Heart right ventricle (tissue), 16 donors: ENCODE data around the gene ARIH2. TPM values are rescaled to one million over a fixed set of nuclear protein-coding genes. Genes with fewer than 3 reads are reported as not detected.

Source experiments
- ATAC-seq, 8 donors: fragments of 200-7000 bp; cut with Tn5 transposase; one replicate each; pipeline ENCODE4 v1.9.1; 2020; ENCODE audit warnings: mild to moderate bottlenecking in 8 of 8, moderate library complexity in 8 of 8, moderate number of reproducible peaks in 1 of 8
- DNase-seq, 2 donors: peaks; one replicate each; pipeline ENCODE4 v3.0.0-alpha.2; 2020
- H3K27ac ChIP-seq, 10 donors: fragments of 200-600 bp; sonication (generic) in 2 of 10; one replicate each; pipeline versions ENCODE4 v1.5.0 to v1.8.0; 2020 to 2022; ENCODE audit warnings: mild to moderate bottlenecking in 3 of 10
- H3K27me3 ChIP-seq, 7 donors: fragments of 200-600 bp; one replicate each; pipeline ENCODE4 v1.8.0; 2021 to 2022; ENCODE audit warnings: mild to moderate bottlenecking in 2 of 7
- H3K36me3 ChIP-seq, 9 donors: fragments of 200-600 bp; sonication (generic) in 1 of 9; one replicate each; pipeline versions ENCODE4 v1.5.0 to v1.8.0; 2020 to 2022; ENCODE audit warnings: mild to moderate bottlenecking in 2 of 9
- H3K4me1 ChIP-seq, 9 donors: fragments of 200-600 bp; sonication (generic) in 1 of 9; one replicate each; pipeline versions ENCODE4 v1.5.0 to v1.8.0; 2020 to 2022; ENCODE audit warnings: mild to moderate bottlenecking in 4 of 9
- H3K4me3 ChIP-seq, 10 donors: fragments of 200-600 bp; sonication (generic) in 2 of 10; one replicate each; pipeline versions ENCODE4 v1.5.0 to v1.8.0; 2020 to 2022; ENCODE audit warnings: mild to moderate bottlenecking in 7 of 10, moderate library complexity in 2 of 10
- H3K9me3 ChIP-seq, 11 donors: fragments of 200-600 bp in 10 of 11; sonication (generic) in 2 of 11; one replicate each; pipeline versions ENCODE4 v1.5.0 to v1.8.0; 2013 to 2022; ENCODE audit warnings: mild to moderate bottlenecking in 2 of 11, control low read depth in 1 of 11, moderate library complexity in 1 of 11
- WGBS, 2 donors: extraction: QIAGEN DNeasy Blood & Tissue Kit; methylation state at CpG; one replicate each; pipeline ENCODE4 v1.1.7; 2013; ENCODE audit warnings: inconsistent platforms in 1 of 2; 5-methylcytosine and 5-hydroxymethylcytosine counted together
- intact Hi-C, 10 donors: fragments of 100-400 bp; cut with DNase I; formaldehyde crosslinking; loops; one replicate each; pipeline versions ENCODE4 v1.11.1 to v1.14.2; 2022
- polyA plus RNA-seq, 2 donors: library from polyadenylated mRNA; stranded (reverse); fragments of 200-250 nt; gene quantifications; one replicate each; pipeline ENCODE4 v1.2.3, GENCODE V29; 2013
- total RNA-seq, 10 donors: library from RNA; stranded (reverse); fragmentation: NEBNext Ultra II Directional in 3 of 10; extraction: Animal tissue kit (Norgen Biotek cat#: 25700) in 3 of 10; gene quantifications; one replicate each; pipeline versions ENCODE4 v1.2.1 to v1.2.4, GENCODE V29; 2021 to 2023
- TF ChIP-seq, protein P1 (sequence below), 9 donors: fragments of 200-600 bp; sonication (generic) in 2 of 9; IDR thresholded peaks; one replicate each; pipeline versions ENCODE4 v1.5.0 to v1.8.0; 2021 to 2022; ENCODE audit warnings: antibody characterized with exemption in 9 of 9, mild to moderate bottlenecking in 5 of 9, moderate library complexity in 1 of 9
- donor health status: Arrhythmogenic right ventricular cardiomyopathy.
- donor health status: ischemic (EF 13 %, LVEDD 7.1; RV severe dilation, severe dysfunction).
- donor health status: healthy with polysubstance abuse.
- donor health status: DM: no; HTN: yes; CAD: no.
- donor health status: DM: no; HTN: no; CAD: no.
- donor health status: ischemic (EF 25% LVEDD 6.9; RV normal size, moderate dysfunction).
- donor health status: ischemic (EF 25% LVEDD 5.7; RV mildly dilated, moderate dysfunction).
- donor health status: healthy.
- donor health status: DM: yes; HTN: yes; CAD: no.
- donor health status: Ischemic cardiomyopathy.
- donor health status: ischemic (EF 35%, LVEDD 5.7; RV mildly dilated, moderate dysfunction).
- donor health status: nonischemic (EF 11% LVEDD 7.7; RV severe dilation, severe dysfunction).
- donor health status: DM: yes; HTN: yes; CAD: no.
- donor health status: PGD.
- donor health status: ischemic (EF 29% LVEDD 5.4; RV normal size, mild dysfunction).
- donor health status: nonischemic (EF 23%, LVEDD 6.1; RV moderate dilation, normal function).

The ARIH2 gene
- total and polyA plus RNA-seq, 12 donors, result 41.9 to 177 (median 138) TPM

DNA sequence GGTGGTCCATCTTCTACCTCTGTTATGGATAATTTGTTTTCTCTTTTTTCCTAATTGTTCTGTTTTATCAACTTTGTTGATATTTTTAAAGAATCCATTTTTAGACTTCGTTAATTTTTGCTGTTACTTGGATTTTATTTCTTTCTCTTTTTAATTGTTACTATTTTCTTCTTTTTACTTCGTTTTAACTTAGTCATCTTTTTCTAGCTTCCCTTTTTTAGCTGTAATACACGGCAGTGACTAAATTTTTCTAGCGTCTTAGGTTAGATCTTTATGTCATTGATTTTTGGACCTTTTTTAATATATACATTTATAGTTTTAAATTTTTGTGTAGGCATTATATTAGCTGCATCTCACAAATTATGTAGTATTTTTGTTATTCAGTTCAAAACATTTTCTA lies 33.1 kb downstream of the ARIH2 start:
- TF ChIP-seq, protein P1, sequence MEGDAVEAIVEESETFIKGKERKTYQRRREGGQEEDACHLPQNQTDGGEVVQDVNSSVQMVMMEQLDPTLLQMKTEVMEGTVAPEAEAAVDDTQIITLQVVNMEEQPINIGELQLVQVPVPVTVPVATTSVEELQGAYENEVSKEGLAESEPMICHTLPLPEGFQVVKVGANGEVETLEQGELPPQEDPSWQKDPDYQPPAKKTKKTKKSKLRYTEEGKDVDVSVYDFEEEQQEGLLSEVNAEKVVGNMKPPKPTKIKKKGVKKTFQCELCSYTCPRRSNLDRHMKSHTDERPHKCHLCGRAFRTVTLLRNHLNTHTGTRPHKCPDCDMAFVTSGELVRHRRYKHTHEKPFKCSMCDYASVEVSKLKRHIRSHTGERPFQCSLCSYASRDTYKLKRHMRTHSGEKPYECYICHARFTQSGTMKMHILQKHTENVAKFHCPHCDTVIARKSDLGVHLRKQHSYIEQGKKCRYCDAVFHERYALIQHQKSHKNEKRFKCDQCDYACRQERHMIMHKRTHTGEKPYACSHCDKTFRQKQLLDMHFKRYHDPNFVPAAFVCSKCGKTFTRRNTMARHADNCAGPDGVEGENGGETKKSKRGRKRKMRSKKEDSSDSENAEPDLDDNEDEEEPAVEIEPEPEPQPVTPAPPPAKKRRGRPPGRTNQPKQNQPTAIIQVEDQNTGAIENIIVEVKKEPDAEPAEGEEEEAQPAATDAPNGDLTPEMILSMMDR (IDR thresholded peaks at IDR 0.05), result no peak
- H3K27me3 ChIP-seq, result no peaks in the 10 kb centered on the region
- peaks cover 0 to 39% (median 14%) of the 10 kb centered on the region in 9 donors for H3K4me1 ChIP-seq
- H3K36me3 ChIP-seq, result peaks cover 0 to 38% (median 13%) of the 10 kb centered on the region in 9 donors
- 90 to 92% methylated on average over 4 of the region's 4 CpGs for WGBS, 2 donors
- intact Hi-C loops, result no loop called here
- no peak overlapping the region for H3K4me3 ChIP-seq
- DNase-seq (no peak), ATAC-seq (no peak)
- no peaks in the 10 kb centered on the region for H3K9me3 ChIP-seq
- H3K27ac ChIP-seq, result peak overlapping the region in 2 of 10 donors; percentile 3 to 70

DNA sequence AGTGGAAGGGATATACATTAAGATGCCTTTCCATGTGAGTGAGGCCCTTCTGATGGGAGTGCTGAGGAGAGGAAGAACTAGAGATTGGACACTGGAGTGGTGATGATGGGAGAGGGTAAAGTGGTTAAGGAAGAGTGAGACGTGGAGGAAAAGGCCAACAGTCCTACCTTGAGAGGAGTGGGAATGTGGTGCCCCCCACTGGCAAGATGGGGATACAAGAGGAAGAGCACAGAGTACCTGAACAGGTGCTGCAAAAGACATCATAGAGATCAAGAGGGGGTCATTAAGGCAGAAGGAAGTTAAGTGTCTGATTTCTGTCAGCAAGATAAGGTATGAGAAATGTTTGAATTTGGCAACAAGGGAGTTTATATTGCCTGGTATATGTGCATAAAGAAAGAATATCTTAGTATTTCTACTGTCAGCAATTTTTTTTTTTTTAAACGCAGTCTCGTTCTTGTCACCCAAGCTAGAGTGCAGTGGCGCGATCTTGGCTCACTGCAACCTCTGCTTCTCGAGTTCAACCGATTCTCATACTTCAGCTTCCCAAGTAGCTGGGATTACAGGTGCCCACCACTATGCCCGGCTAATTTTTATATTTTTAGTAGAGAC lies 34.0 kb downstream of the ARIH2 start:
- Histone ChIP-seq H3K27me3 (no peaks in the 10 kb centered on the region), H3K9me3 (no peaks in the 10 kb centered on the region), H3K4me3 (no peak overlapping the region), H3K27ac (no peak overlapping the region), H3K36me3 (peaks cover 0 to 43% (median 15%) of the 10 kb centered on the region in 9 donors), H3K4me1 (peaks cover 0 to 39% (median 14%) of the 10 kb centered on the region in 9 donors)
- intact Hi-C loops, result no loop called here
- peak; percentile 22 to 24 for DNase-seq
- ATAC-seq, result peak in 7 of 8 donors; percentile 16 to 54 (median 41)
- 76 to 82% methylated on average over 8 of the region's 8 CpGs for WGBS, 2 donors
- TF ChIP-seq, protein P1 (IDR thresholded peaks at IDR 0.05), result peak in 7 of 9 donors; percentile 30 to 60 (median 51)

DNA sequence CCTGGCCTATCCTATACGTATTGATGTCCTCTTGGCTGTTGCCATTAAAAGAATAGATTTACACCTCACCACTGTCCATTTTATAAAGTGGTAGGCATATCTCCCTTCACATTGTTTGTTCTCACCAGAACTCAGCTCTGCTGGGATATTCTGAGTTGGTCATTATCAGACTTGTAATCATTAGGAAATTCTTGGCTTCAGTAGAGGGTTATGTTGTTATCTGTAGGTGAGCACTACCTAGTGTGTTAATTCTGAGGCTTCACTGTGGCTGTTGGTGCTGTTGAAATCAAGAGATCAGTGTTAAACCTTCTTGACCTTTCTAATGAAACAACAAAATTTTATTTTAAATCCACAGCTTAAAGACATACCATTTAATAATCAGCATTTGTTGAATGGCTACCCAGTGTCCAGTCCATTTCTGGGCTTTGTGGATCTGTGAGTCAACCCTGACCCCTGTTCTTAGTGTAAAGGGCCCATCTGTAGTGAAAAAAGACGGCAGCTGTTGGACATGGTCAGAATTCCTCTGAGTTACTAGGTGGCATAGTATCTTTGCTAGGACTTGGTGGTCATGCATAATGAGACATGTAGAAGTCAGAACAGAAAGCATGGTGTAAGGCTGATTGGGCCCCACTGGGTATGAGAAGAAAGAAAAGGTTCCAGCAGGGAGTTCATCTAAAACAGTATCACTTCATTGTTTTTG lies 38.5 kb downstream of the ARIH2 start:
- intact Hi-C loops, result no loop called here
- H3K9me3 ChIP-seq, result no peaks in the 10 kb centered on the region
- ATAC-seq, result no peak
- peaks cover 0 to 13% (median 5%) of the 10 kb centered on the region in 9 donors for H3K4me1 ChIP-seq
- H3K4me3 ChIP-seq, result no peak overlapping the region
- no peaks in the 10 kb centered on the region for H3K27me3 ChIP-seq
- WGBS, 2 donors, result 78 to 88% methylated on average over 2 of the region's 2 CpGs
- peaks cover 0 to 65% (median 31%) of the 10 kb centered on the region in 9 donors for H3K36me3 ChIP-seq
- H3K27ac ChIP-seq, result no peak overlapping the region
- TF ChIP-seq, protein P1 (IDR thresholded peaks at IDR 0.05), result no peak
- DNase-seq, result no peak

DNA sequence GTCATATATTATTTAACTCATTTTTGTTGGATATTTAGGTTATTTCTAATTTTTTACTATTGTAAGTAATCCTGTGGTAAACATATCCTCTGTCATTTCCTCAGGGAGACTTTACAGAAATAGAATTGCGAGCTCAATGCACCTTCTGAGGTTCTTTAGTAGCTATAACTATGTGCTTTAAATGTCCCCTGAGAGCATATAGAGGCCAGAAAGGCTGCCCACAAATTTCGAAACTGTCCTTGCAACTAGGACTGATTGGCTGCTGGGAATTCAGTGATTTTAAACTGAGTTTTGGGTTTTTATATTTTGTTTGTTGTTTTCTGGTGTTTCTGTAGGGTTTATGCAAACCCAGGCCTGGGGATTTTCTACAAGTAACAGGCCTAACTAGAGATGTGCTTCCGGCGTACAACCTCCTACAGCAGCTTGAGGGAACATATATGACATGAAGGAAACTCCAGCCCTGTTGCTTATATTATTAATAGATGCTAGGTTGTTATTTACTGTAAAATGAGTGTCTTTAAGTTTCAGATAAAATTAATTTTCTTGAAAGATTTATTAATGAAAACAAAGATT lies 42.3 kb downstream of the ARIH2 start:
- TF ChIP-seq, protein P1 (IDR thresholded peaks at IDR 0.05), result no peak
- Histone ChIP-seq H3K27me3 (no peaks in the 10 kb centered on the region), H3K4me1 (peaks cover 0 to 7% (median 0%) of the 10 kb centered on the region in 9 donors), H3K36me3 (peaks cover 0 to 77% (median 44%) of the 10 kb centered on the region in 9 donors), H3K9me3 (no peaks in the 10 kb centered on the region), H3K27ac (no peak overlapping the region), H3K4me3 (no peak overlapping the region)
- WGBS, 2 donors, result 74 to 79% methylated on average over 4 of the region's 4 CpGs
- ATAC-seq, result no peak
- DNase-seq, result no peak
- intact Hi-C loops, result no loop called here
